Epithelial cell of esophagus (primary cell): ENCODE measurements around the gene ZNF74.
A peak's percentile ranks its signal among the peaks of the same experiment; 100 is the strongest.

Source experiments
- DNase-seq: peaks from one replicate; pipeline ENCODE4 v3.0.0; 2010; ENCODE audit warnings: low read depth
- H3K4me3 ChIP-seq: 2 replicates; pipeline ENCODE4 v1.5.1; 2011; ENCODE audit warnings: mild to moderate bottlenecking, low read length, control low read depth
- CTCF ChIP-seq: IDR thresholded peaks from 2 replicates; pipeline ENCODE4 v1.5.1; 2011; ENCODE audit warnings: low read depth, mild to moderate bottlenecking, low read length, control low read depth, inconsistent platforms; ENCODE audit not compliant: insufficient read depth; ENCODE audit errors: missing control alignments

Gene ZNF74

GRCh38 chr22:20425566-20426258, 31.8 kb downstream of the ZNF74 start:
- no peak for TF ChIP-seq CTCF
- H3K4me3 ChIP-seq, result no peak overlapping the region
- DNase-seq, result no peak

GRCh38 chr22:20426259-20426615, 32.3 kb downstream of the ZNF74 start:
- TF ChIP-seq CTCF, result no peak
- no peak for DNase-seq
- no peak overlapping the region for H3K4me3 ChIP-seq

- TF ChIP-seq CTCF, result no peak
- H3K4me3 ChIP-seq, result no peak overlapping the region
- DNase-seq, result no peak
Measured at GRCh38 chr22:20427104-20427944, 33.4 kb downstream of the ZNF74 start.

GRCh38 chr22:20427945-20428417, 34.0 kb downstream of the ZNF74 start:
- no peak for DNase-seq
- H3K4me3 ChIP-seq, result no peak overlapping the region
- TF ChIP-seq CTCF, result no peak

- TF ChIP-seq CTCF, result no peak
- no peak for DNase-seq
- H3K4me3 ChIP-seq, result no peak overlapping the region
Measured at GRCh38 chr22:20428496-20429253, 34.7 kb downstream of the ZNF74 start.

GRCh38 chr22:20429254-20430100, 35.5 kb downstream of the ZNF74 start:
- peak overlapping the region; percentile 21 for H3K4me3 ChIP-seq
- no peak for TF ChIP-seq CTCF
- DNase-seq, result no peak
